Measurements from ENCODE around the gene SYNJ2.

DNA sequence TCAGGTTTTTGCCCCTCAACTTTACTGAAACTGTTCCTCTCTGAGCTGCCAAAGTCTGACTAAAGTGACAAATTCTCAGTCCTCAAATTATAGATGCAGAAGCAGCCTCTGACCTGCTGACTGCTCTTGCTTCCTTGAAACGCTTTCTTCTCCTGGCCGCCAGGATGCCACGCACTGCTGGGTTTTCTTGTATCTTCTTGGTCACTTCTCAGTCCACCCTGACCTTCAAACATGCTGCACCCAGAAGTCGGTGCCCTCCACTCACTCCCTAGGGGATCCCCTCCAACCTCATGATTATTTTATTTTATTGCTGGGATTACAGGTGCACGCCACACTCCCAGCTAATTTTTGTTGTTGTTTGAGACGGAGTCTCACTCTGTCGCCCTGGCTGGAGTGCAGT lies 24.7 kb downstream of the SYNJ2 start:
- TF ChIP-seq EZH2phosphoT487 (IDR thresholded peaks at IDR 0.05; ENCODE audit: insufficient read depth, low read depth) (no peak), EZH2 (IDR thresholded peaks at IDR 0.05; ENCODE audit: insufficient read depth, poor library complexity, severe bottlenecking) (no peak)
